ENCODE results near the gene TSC22D3.

TSC22D3 gene

DNA sequence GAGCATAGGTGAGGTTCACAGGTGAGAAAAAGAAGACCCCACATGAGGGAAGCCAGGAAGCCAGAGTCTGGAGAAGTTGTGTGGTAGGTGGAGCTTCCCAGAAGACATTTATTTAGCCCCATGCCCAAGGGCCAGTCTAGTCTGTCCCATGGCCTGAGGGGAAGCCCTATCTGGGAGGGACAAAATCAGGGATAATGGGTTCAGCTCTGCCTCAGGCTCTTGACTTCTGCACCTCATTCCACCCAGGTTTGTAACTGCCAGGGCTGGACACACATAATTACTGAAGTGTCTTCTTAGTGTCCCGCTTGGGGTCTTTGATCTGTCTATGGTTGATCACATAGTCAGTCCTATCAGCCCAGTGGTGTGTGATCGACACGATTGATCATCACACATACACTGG lies 36.0 kb downstream of the TSC22D3 start:
- Histone ChIP-seq H3K4me3 (ENCODE audit: low read depth, low read length) (no peak overlapping the region), H3K36me3 (replicated peaks) (no peaks in the 10 kb centered on the region), H3K27me3 (replicated peaks) (no peaks in the 10 kb centered on the region), H3K27ac (no peak overlapping the region)
- DNase-seq: no peak
- TF ChIP-seq, protein P1, sequence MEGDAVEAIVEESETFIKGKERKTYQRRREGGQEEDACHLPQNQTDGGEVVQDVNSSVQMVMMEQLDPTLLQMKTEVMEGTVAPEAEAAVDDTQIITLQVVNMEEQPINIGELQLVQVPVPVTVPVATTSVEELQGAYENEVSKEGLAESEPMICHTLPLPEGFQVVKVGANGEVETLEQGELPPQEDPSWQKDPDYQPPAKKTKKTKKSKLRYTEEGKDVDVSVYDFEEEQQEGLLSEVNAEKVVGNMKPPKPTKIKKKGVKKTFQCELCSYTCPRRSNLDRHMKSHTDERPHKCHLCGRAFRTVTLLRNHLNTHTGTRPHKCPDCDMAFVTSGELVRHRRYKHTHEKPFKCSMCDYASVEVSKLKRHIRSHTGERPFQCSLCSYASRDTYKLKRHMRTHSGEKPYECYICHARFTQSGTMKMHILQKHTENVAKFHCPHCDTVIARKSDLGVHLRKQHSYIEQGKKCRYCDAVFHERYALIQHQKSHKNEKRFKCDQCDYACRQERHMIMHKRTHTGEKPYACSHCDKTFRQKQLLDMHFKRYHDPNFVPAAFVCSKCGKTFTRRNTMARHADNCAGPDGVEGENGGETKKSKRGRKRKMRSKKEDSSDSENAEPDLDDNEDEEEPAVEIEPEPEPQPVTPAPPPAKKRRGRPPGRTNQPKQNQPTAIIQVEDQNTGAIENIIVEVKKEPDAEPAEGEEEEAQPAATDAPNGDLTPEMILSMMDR (IDR thresholded peaks at IDR 0.05; ENCODE audit: low read depth, low read length, missing control alignments): no peak
- in situ Hi-C loops (cut with HindIII; ENCODE audit: low pct_ligation_motif_present, low sequenced_read_pairs): no loop called here

GRCh38 chrX:107738768-107739167 lies 36.8 kb downstream of the TSC22D3 start:
- Histone ChIP-seq H3K4me3 (ENCODE audit: low read depth, low read length) (no peak overlapping the region), H3K36me3 (replicated peaks) (no peaks in the 10 kb centered on the region), H3K27ac (no peak overlapping the region), H3K27me3 (replicated peaks) (no peaks in the 10 kb centered on the region)
- no peak for DNase-seq
- in situ Hi-C loops (cut with HindIII; ENCODE audit: low pct_ligation_motif_present, low sequenced_read_pairs): no loop called here
- TF ChIP-seq, protein P1 (IDR thresholded peaks at IDR 0.05; ENCODE audit: low read depth, low read length, missing control alignments): no peak

DNA sequence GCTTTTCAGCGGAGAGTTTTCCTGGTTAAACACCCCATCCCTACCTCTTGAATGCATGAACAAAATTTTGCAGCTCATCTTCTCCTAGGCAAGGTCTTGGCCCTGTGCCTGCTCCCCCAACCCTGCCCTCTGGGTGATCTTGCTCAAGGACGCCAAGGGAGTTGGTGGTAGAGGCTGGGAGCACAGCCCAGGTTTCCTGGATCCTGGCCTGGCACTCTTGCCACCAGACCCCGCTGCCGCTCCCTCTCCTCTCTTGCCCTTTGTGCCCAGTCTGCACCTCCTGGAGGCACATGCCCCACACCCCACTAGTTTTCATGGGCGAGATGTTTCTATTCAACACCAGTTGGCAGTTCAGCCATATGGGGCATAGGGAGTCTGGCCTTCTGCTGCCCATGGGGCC lies 37.3 kb downstream of the TSC22D3 start:
- TF ChIP-seq, protein P1 (IDR thresholded peaks at IDR 0.05; ENCODE audit: low read depth, low read length, missing control alignments): no peak
- no peaks in the 10 kb centered on the region for H3K36me3 ChIP-seq (replicated peaks)
- no peak overlapping the region for H3K4me3 ChIP-seq (ENCODE audit: low read depth, low read length)
- no peaks in the 10 kb centered on the region for H3K27me3 ChIP-seq (replicated peaks)
- in situ Hi-C loops (cut with HindIII; ENCODE audit: low pct_ligation_motif_present, low sequenced_read_pairs): no loop called here
- no peak for DNase-seq
- H3K27ac ChIP-seq: no peak overlapping the region

- H3K27me3 ChIP-seq (replicated peaks): no peaks in the 10 kb centered on the region
- in situ Hi-C loops (cut with HindIII; ENCODE audit: low pct_ligation_motif_present, low sequenced_read_pairs): no loop called here
- TF ChIP-seq, protein P1 (IDR thresholded peaks at IDR 0.05; ENCODE audit: low read depth, low read length, missing control alignments): no peak
- no peak overlapping the region for H3K27ac ChIP-seq
- no peak for DNase-seq
- no peaks in the 10 kb centered on the region for H3K36me3 ChIP-seq (replicated peaks)
- no peak overlapping the region for H3K4me3 ChIP-seq (ENCODE audit: low read depth, low read length)
Measured at GRCh38 chrX:107736781-107737531, 38.6 kb downstream of the TSC22D3 start.

GRCh38 chrX:107734646-107735045 lies 40.9 kb downstream of the TSC22D3 start:
- in situ Hi-C loops (cut with HindIII; ENCODE audit: low pct_ligation_motif_present, low sequenced_read_pairs): no loop called here
- Histone ChIP-seq H3K27ac (no peak overlapping the region), H3K27me3 (replicated peaks) (no peaks in the 10 kb centered on the region), H3K36me3 (replicated peaks) (no peaks in the 10 kb centered on the region), H3K4me3 (ENCODE audit: low read depth, low read length) (no peak overlapping the region)
- TF ChIP-seq, protein P1 (IDR thresholded peaks at IDR 0.05; ENCODE audit: low read depth, low read length, missing control alignments): no peak
- no peak for DNase-seq

DNA sequence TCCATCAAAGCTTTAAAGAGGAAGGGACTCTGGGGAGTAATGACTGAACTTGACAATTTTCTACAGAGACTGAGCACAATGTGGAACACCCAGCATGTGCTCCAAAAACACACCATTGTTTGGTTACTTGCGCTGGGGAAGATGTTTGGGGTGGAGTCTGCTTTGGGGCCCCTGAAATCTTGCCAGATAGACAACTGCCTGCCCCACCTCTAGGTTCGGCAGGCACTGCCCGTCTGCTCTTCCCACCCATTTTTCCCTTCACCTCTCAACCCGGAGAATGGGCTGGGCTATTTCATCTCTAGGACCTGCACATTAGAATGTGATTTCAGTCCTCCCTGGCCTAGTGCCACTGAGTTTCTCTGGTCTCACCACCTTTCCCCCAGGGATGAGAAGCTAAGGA lies 41.9 kb downstream of the TSC22D3 start:
- in situ Hi-C loops (cut with HindIII; ENCODE audit: low pct_ligation_motif_present, low sequenced_read_pairs): no loop called here

More for the DNA sequence above, 41.9 kb downstream of the TSC22D3 start:
- DNase-seq: no peak
- no peaks in the 10 kb centered on the region for H3K27me3 ChIP-seq (replicated peaks)
- TF ChIP-seq, protein P1 (IDR thresholded peaks at IDR 0.05; ENCODE audit: low read depth, low read length, missing control alignments): no peak
- H3K27ac ChIP-seq: no peak overlapping the region
- H3K4me3 ChIP-seq (ENCODE audit: low read depth, low read length): no peak overlapping the region
- no peaks in the 10 kb centered on the region for H3K36me3 ChIP-seq (replicated peaks)

All from brain microvascular endothelial cell (primary cell).